Keratinocyte (primary cell): ENCODE measurements around the gene HBG2. TPM values are rescaled to one million over a fixed set of nuclear protein-coding genes. Genes with fewer than 3 reads are reported as not detected.

Source experiments
- DNase-seq: peaks from one replicate; pipeline ENCODE4 v3.0.0-alpha.2; 2011; ENCODE audit warnings: low read depth, missing footprints, low spot score
- FAIRE-seq: peaks from 2 replicates; lab custom pipeline; 2011; peaks lifted over from hg19 to GRCh38; lab: Jason Lieb, UNC
- H2AFZ ChIP-seq: 2 replicates; pipeline ENCODE4 v1.6.0; 2012; ENCODE audit warnings: low read length, control low read depth, inconsistent platforms; ENCODE audit not compliant: control insufficient read depth
- H3K27ac ChIP-seq: 2 replicates; pipeline ENCODE4 v1.5.1; 2011; ENCODE audit warnings: low read length; ENCODE audit not compliant: control insufficient read depth, insufficient read depth
- H3K27me3 ChIP-seq: 3 replicates; pipeline ENCODE4 v1.6.0; 2011; ENCODE audit warnings: low read length; ENCODE audit not compliant: control insufficient read depth, insufficient read depth; ENCODE audit errors: extremely low read depth
- H3K36me3 ChIP-seq, 2 experiments: 2 replicates in 1 of 2; 3 replicates in 1 of 2; pipeline ENCODE4 v1.5.1; 2011; ENCODE audit warnings: low read length in 2 of 2, mild to moderate bottlenecking in 1 of 2; ENCODE audit not compliant: control insufficient read depth in 2 of 2, insufficient read depth in 2 of 2; ENCODE audit errors: extremely low read depth in 1 of 2
- H3K4me1 ChIP-seq: 3 replicates; pipeline ENCODE4 v1.5.1; 2011; ENCODE audit warnings: low read length; ENCODE audit not compliant: control insufficient read depth, insufficient read depth; ENCODE audit errors: extremely low read depth
- H3K4me2 ChIP-seq: 3 replicates; pipeline ENCODE4 v1.6.0; 2011; ENCODE audit warnings: low read depth, low read length; ENCODE audit not compliant: control insufficient read depth, insufficient read depth; ENCODE audit errors: extremely low read depth
- H3K4me3 ChIP-seq, 3 experiments: fragments of 200-600 bp in 1 of 3; sonication (generic) in 1 of 3; 2 replicates in 2 of 3; 3 replicates in 1 of 3; pipeline ENCODE4 v1.5.1; 2011 to 2016; ENCODE audit warnings: low read length in 3 of 3, mild to moderate bottlenecking in 3 of 3, control low read depth in 2 of 3, inconsistent platforms in 1 of 3, low read depth in 1 of 3, mixed read lengths in 1 of 3, mixed run types in 1 of 3, moderate library complexity in 1 of 3; ENCODE audit not compliant: control insufficient read depth in 2 of 3, insufficient read depth in 2 of 3; ENCODE audit errors: extremely low read depth in 1 of 3
- H3K79me2 ChIP-seq: 2 replicates; pipeline ENCODE4 v1.6.0; 2012; ENCODE audit warnings: low read length; ENCODE audit not compliant: control insufficient read depth, insufficient read depth
- H3K9ac ChIP-seq: 3 replicates; pipeline ENCODE4 v1.6.0; 2011; ENCODE audit warnings: low read length; ENCODE audit not compliant: control insufficient read depth, insufficient read depth; ENCODE audit errors: extremely low read depth
- H3K9me1 ChIP-seq: 3 replicates; pipeline ENCODE4 v1.6.0; 2011; ENCODE audit warnings: low read length; ENCODE audit not compliant: control insufficient read depth, insufficient read depth; ENCODE audit errors: extremely low read depth
- H3K9me3 ChIP-seq: 2 replicates; pipeline ENCODE4 v1.5.1; 2012; ENCODE audit warnings: low read depth, low read length; ENCODE audit not compliant: control insufficient read depth
- H4K20me1 ChIP-seq: 3 replicates; pipeline ENCODE4 v1.6.0; 2011; ENCODE audit warnings: low read length; ENCODE audit not compliant: control insufficient read depth, insufficient read depth; ENCODE audit errors: extremely low read depth
- EZH2 ChIP-seq: IDR thresholded peaks from one replicate; pipeline ENCODE4 v1.6.1; 2012; ENCODE audit warnings: inconsistent platforms, mild to moderate bottlenecking, low read length, moderate library complexity
- dilution Hi-C: fragments of 300-500 bp; cut with MboI; formaldehyde crosslinking; loops from one replicate; pipeline ENCODE4 v1.7.0; 2020; ENCODE audit warnings: low sequenced_read_pairs; ENCODE audit not compliant: extremely low pct_ligation_motif_present
- polyA plus RNA-seq, 5 experiments: library from polyadenylated mRNA; depleted of rRNA in 3 of 5; stranded (reverse) in 3 of 5; stranded (forward) in 1 of 5; unstranded in 1 of 5; fragments of >200 nt; gene quantifications; 1 replicate in 1 of 5; 2 replicates in 3 of 5; 3 replicates in 1 of 5; pipeline versions ENCODE4 v1.2.1 to v1.2.3, GENCODE V29; 2011 to 2012; ENCODE audit warnings: missing spikeins in 2 of 5, low read depth in 1 of 5, low replicate concordance in 1 of 5
- TF ChIP-seq, protein P1 (sequence below), 3 experiments: IDR thresholded peaks in 1 of 3; conservative IDR thresholded peaks in 1 of 3; optimal IDR thresholded peaks in 1 of 3; 2 replicates in 2 of 3; 3 replicates in 1 of 3; pipeline versions ENCODE3 to v1.5.1; 2011; ENCODE audit warnings: low read length in 3 of 3, mild to moderate bottlenecking in 3 of 3, moderate library complexity in 2 of 3, control low read depth in 1 of 3, inconsistent platforms in 1 of 3; ENCODE audit not compliant: insufficient read depth in 2 of 3; ENCODE audit errors: extremely low read depth in 1 of 3

Gene HBG2
- polyA plus RNA-seq, 1 donor (not counting 4 experiments of a cell fraction or from before 2014, with no cell fraction given): 0.73 TPM

DNA sequence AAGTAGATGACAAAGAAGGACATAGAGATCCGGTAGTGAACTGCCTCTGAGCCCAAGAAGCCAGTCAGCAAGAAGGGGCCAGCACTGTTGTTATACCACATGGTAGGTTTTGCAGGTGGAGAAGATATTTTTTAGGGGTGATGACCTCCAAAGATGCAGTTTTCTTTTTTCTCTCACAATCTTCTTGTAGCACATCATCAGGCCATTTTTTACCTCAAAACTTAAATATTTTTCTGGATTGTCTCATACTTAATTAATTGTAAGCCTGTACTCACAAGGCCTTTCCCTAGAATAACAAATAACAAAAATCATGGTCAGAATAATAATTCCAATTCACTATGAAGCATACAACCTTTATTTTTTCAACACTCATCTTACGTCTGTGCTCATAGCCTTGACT is 47.3 kb upstream of the HBG2 start, which contains the start of gene OR51B4:
TSS of gene OR51B4 (minus strand) at position 101 of the 400 bp plus-strand sequence. CDS start at position 101, 0 bp downstream.
- Histone ChIP-seq H3K9me3 (no peaks in the 10 kb centered on the region), H3K4me1 (no peaks in the 10 kb centered on the region), H3K4me3 (no peak within 1 kb of the TSS), H3K36me3 (no peaks in the 10 kb centered on the region), H3K27ac (no peak within 1 kb of the TSS), H3K4me2 (no peak within 1 kb of the TSS), H3K27me3 (no peaks in the 10 kb centered on the region), H2AFZ (no peak within 1 kb of the TSS), H4K20me1 (no peaks in the 10 kb centered on the region), H3K9me1 (no peaks in the 10 kb centered on the region), H3K79me2 (no peaks in the 10 kb centered on the region), H3K9ac (no peak within 1 kb of the TSS)
- no peak for TF ChIP-seq EZH2
- TF ChIP-seq, protein P1, sequence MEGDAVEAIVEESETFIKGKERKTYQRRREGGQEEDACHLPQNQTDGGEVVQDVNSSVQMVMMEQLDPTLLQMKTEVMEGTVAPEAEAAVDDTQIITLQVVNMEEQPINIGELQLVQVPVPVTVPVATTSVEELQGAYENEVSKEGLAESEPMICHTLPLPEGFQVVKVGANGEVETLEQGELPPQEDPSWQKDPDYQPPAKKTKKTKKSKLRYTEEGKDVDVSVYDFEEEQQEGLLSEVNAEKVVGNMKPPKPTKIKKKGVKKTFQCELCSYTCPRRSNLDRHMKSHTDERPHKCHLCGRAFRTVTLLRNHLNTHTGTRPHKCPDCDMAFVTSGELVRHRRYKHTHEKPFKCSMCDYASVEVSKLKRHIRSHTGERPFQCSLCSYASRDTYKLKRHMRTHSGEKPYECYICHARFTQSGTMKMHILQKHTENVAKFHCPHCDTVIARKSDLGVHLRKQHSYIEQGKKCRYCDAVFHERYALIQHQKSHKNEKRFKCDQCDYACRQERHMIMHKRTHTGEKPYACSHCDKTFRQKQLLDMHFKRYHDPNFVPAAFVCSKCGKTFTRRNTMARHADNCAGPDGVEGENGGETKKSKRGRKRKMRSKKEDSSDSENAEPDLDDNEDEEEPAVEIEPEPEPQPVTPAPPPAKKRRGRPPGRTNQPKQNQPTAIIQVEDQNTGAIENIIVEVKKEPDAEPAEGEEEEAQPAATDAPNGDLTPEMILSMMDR (optimal IDR thresholded peaks at IDR 0.05 in 1 of 3, IDR thresholded peaks at IDR 0.05 in 1 of 3, conservative IDR thresholded peaks at IDR 0.05 in 1 of 3; ENCODE audit: extremely low read depth in 1 of 3, insufficient read depth in 2 of 3, low read length in 3 of 3): no peak
- dilution Hi-C loops: no loop called here
- DNase-seq (no peak), FAIRE-seq (no peak)

- DNase-seq: no peak
- Histone ChIP-seq H3K27me3 (no peaks in the 10 kb centered on the region), H3K27ac (no peak overlapping the region), H3K36me3 (no peaks in the 10 kb centered on the region), H3K79me2 (no peaks in the 10 kb centered on the region), H3K4me1 (no peaks in the 10 kb centered on the region), H3K9ac (no peak overlapping the region), H4K20me1 (no peaks in the 10 kb centered on the region), H3K4me2 (no peak overlapping the region), H3K9me3 (no peaks in the 10 kb centered on the region), H3K4me3 (no peak overlapping the region), H2AFZ (no peak overlapping the region), H3K9me1 (no peaks in the 10 kb centered on the region)
- TF ChIP-seq EZH2: no peak
- TF ChIP-seq, protein P1 (optimal IDR thresholded peaks at IDR 0.05 in 1 of 3, IDR thresholded peaks at IDR 0.05 in 1 of 3, conservative IDR thresholded peaks at IDR 0.05 in 1 of 3; ENCODE audit: extremely low read depth in 1 of 3, insufficient read depth in 2 of 3, low read length in 3 of 3): no peak
- no peak for FAIRE-seq
- dilution Hi-C loops: no loop called here
Observed at GRCh38 chr11:5300251-5300650, 45.7 kb upstream of the HBG2 start.
